ENCODE results near the gene FOXL3. TPM values are rescaled to one million over a fixed set of nuclear protein-coding genes. Genes with fewer than 3 reads are reported as not detected.

Gene FOXL3
- total RNA-seq, 1 donor from 2014 or later = not detected

GRCh38 chr7:290554-291372 is 793 bp downstream of the FOXL3 start:
- DNase-seq (ENCODE audit: extremely low spot score, unreplicated experiment) = peak; percentile 62
- H3K4me1 Mint-ChIP-seq (ENCODE audit: unreplicated experiment) = no peaks in the 10 kb centered on the region
- peaks cover 73% of the 10 kb centered on the region for H3K27me3 Mint-ChIP-seq
- H3K9me3 Mint-ChIP-seq = no peaks in the 10 kb centered on the region
- TF ChIP-seq CTCF (conservative IDR thresholded peaks at IDR 0.05) = no peak
- no peak overlapping the region for H3K27ac Mint-ChIP-seq
- no peaks in the 10 kb centered on the region for H3K36me3 Mint-ChIP-seq
- no peak overlapping the region for H3K4me3 Mint-ChIP-seq

GRCh38 chr7:291373-292092 is 1.6 kb downstream of the FOXL3 start:
- Mint-ChIP-seq H3K4me3 (no peak overlapping the region), H3K27ac (no peak overlapping the region), H3K27me3 (peaks cover 66% of the 10 kb centered on the region), H3K36me3 (no peaks in the 10 kb centered on the region), H3K9me3 (no peaks in the 10 kb centered on the region), H3K4me1 (ENCODE audit: unreplicated experiment) (no peaks in the 10 kb centered on the region)
- DNase-seq (ENCODE audit: extremely low spot score, unreplicated experiment) = no peak
- TF ChIP-seq CTCF (conservative IDR thresholded peaks at IDR 0.05) = no peak

GRCh38 chr7:292226-292625 is 2.3 kb downstream of the FOXL3 start:
- H3K27me3 Mint-ChIP-seq = peaks cover 62% of the 10 kb centered on the region
- H3K36me3 Mint-ChIP-seq = no peaks in the 10 kb centered on the region
- no peaks in the 10 kb centered on the region for H3K4me1 Mint-ChIP-seq (ENCODE audit: unreplicated experiment)

GRCh38 chr7:292826-293225 is 2.9 kb downstream of the FOXL3 start:
- Mint-ChIP-seq H3K4me1 (ENCODE audit: unreplicated experiment) (no peaks in the 10 kb centered on the region), H3K4me3 (no peak overlapping the region), H3K36me3 (no peaks in the 10 kb centered on the region), H3K27me3 (peaks cover 56% of the 10 kb centered on the region), H3K9me3 (no peaks in the 10 kb centered on the region), H3K27ac (no peak overlapping the region)
- DNase-seq (ENCODE audit: extremely low spot score, unreplicated experiment) = peak; percentile 55
- no peak for TF ChIP-seq CTCF (conservative IDR thresholded peaks at IDR 0.05)

More at GRCh38 chr7:292226-292625, 2.3 kb downstream of the FOXL3 start:
- TF ChIP-seq CTCF (conservative IDR thresholded peaks at IDR 0.05) = no peak
- H3K4me3 Mint-ChIP-seq = no peak overlapping the region
- H3K27ac Mint-ChIP-seq = no peak overlapping the region
- DNase-seq (ENCODE audit: extremely low spot score, unreplicated experiment) = no peak
- no peaks in the 10 kb centered on the region for H3K9me3 Mint-ChIP-seq

GRCh38 chr7:293681-294439 is 3.9 kb downstream of the FOXL3 start:
- TF ChIP-seq CTCF (conservative IDR thresholded peaks at IDR 0.05) = no peak
- Mint-ChIP-seq H3K4me3 (no peak overlapping the region), H3K27ac (no peak overlapping the region), H3K4me1 (ENCODE audit: unreplicated experiment) (no peaks in the 10 kb centered on the region), H3K9me3 (no peaks in the 10 kb centered on the region), H3K27me3 (peaks cover 50% of the 10 kb centered on the region), H3K36me3 (no peaks in the 10 kb centered on the region)
- peak; percentile 52 for DNase-seq (ENCODE audit: extremely low spot score, unreplicated experiment)

Measured in type B pancreatic cell (in vitro differentiated cells).